Effector memory CD4-positive, alpha-beta T cell (primary cell): ENCODE results near the gene ATP1A3.

Experiments used
- DNase-seq, 3 donors: peaks; one replicate each; pipeline ENCODE4 v3.0.0-alpha.2; 2020
- H3K27ac ChIP-seq: 2 replicates; pipeline ENCODE4 v1.7.0; 2013; ENCODE audit warnings: mild to moderate bottlenecking, low read length, moderate library complexity; ENCODE audit not compliant: insufficient read depth, poor library complexity, severe bottlenecking
- H3K27me3 ChIP-seq: replicated peaks from 2 replicates; pipeline ENCODE4 v1.7.0; 2013; ENCODE audit warnings: mild to moderate bottlenecking, low read length; ENCODE audit not compliant: insufficient read depth, control insufficient read depth, poor library complexity, severe bottlenecking
- H3K36me3 ChIP-seq: 2 replicates; pipeline ENCODE4 v1.7.0; 2013; ENCODE audit warnings: mild to moderate bottlenecking, low read length, moderate library complexity; ENCODE audit not compliant: control insufficient read depth, insufficient read depth
- H3K4me1 ChIP-seq: 2 replicates; pipeline ENCODE4 v1.7.0; 2013; ENCODE audit warnings: low read length, mild to moderate bottlenecking; ENCODE audit not compliant: control insufficient read depth, insufficient read depth, poor library complexity, severe bottlenecking
- H3K4me3 ChIP-seq: 2 replicates; pipeline ENCODE4 v1.7.0; 2013; ENCODE audit warnings: low read length, low read depth, mild to moderate bottlenecking; ENCODE audit not compliant: insufficient read depth, poor library complexity, severe bottlenecking
- H3K9me3 ChIP-seq: 2 replicates; pipeline ENCODE4 v1.7.0; 2013; ENCODE audit warnings: mild to moderate bottlenecking, low read length, moderate library complexity; ENCODE audit not compliant: control insufficient read depth

ATP1A3 gene

DNA sequence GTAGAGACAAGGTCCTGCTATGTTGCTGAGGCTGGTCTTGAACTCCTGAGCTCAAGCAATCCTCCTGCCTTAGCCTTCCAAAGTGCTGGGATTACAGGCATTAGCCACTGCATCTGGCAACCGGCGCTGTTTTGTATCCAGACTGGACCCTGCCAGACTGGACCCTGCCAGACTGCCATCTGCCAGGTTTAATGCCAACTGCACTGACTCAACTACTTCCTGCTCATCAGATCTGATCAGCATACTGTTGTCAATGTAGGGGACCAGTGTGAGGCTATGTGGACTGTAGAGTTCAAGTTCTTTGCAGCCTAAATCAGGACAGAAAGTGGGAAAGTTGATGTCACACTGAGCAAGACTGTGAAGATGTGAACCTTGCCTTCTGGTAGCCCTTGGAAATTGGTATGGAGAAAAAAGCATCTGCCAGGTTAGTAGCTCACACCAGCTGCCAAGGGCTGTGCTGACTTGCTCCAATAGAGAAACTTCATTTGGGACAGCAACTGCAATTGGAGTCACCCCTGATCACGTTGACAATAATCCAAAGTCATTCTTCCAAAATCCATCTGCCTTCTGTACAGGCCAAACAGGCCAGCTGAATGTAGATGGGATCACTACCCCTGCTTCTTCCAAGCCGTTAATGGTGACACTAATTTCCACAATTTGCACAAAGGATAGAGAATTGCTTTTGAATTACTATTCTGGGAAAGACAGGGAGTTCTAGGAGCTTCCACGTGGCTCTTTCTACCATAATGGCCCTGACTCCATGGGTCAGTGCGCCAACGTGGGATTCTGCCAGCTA lies 36.8 kb upstream of the ATP1A3 start:
- no peak for DNase-seq

DNA sequence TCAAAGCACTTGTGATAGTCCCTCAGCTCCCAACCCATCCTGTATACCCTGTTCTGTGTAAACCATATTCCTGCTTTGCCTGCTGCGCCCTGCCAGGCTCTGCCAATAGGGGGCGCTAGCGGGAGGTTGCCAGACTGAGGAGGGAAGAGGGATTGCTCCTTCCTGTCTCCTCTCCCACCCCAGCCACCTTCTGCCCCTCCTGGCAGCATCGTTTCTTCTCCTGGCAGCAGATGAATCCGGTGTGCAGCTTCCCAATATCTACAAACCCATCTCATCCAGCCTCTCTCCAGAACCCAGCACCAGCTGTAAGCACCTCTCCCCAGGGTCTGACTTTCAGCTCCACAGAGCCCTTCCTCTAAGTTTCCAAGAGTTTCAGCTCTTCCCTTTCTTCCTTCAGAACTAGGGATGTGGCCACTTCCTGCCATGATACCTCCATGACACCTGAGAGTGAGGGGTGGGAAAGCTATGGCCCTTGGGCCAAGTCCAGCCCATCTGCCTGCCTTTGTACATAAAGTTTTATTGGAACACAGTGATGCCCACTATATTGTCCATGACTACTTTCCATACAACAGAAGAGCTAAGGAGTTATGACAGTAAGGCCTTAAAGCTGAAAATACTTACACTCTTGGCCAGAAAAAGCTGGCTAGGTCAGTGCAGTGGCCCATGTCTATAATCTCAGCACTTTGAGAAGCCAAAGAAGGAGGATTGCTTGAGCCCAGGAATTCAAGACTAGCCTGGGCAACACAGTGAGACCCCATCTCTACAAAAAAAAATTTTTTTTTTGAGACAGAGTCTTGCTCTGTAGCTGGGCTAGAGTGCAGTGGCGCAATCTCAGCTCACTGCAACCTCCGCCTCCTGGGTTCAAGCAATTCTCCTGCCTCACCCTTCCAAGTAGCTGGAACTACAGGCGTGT lies 34.5 kb upstream of the ATP1A3 start:
- DNase-seq: no peak
- H3K9me3 ChIP-seq: no peaks in the 10 kb centered on the region

More for the DNA sequence above, 36.8 kb upstream of the ATP1A3 start:
- Histone ChIP-seq H3K9me3 (no peaks in the 10 kb centered on the region), H3K4me3 (no peak overlapping the region), H3K27me3 (no peaks in the 10 kb centered on the region), H3K36me3 (no peaks in the 10 kb centered on the region), H3K27ac (no peak overlapping the region), H3K4me1 (no peaks in the 10 kb centered on the region)

DNA sequence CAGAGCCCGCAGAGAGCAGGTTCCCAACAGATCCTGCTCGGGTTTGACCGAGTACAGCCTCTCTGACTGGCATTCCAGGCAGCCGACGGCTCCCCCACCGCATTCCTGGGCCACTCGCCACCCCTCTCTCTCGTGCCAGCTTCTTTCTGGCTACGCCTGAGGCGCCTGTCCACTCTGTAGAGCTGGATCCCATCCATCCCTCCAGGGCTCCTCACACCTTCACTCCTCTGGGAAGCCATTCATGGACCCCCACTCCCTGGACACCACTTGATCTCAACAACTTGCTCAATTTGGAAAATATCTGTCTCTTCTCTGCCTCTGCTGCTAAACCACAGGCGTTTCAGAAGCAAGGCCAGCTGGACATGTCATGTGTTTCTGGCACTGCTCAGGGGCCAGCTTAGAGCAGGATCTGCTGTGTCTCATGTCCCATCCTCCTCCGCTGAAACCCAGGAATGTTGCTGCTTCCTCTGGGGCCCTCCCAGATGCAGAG lies 30.6 kb upstream of the ATP1A3 start:
- Histone ChIP-seq H3K36me3 (no peaks in the 10 kb centered on the region), H3K4me1 (no peaks in the 10 kb centered on the region), H3K4me3 (no peak overlapping the region), H3K27ac (no peak overlapping the region), H3K9me3 (no peaks in the 10 kb centered on the region), H3K27me3 (no peaks in the 10 kb centered on the region)
- no peak for DNase-seq

More for the DNA sequence above, 34.5 kb upstream of the ATP1A3 start:
- Histone ChIP-seq H3K4me3 (no peak overlapping the region), H3K36me3 (no peaks in the 10 kb centered on the region), H3K27me3 (no peaks in the 10 kb centered on the region), H3K4me1 (no peaks in the 10 kb centered on the region), H3K27ac (no peak overlapping the region)

DNA sequence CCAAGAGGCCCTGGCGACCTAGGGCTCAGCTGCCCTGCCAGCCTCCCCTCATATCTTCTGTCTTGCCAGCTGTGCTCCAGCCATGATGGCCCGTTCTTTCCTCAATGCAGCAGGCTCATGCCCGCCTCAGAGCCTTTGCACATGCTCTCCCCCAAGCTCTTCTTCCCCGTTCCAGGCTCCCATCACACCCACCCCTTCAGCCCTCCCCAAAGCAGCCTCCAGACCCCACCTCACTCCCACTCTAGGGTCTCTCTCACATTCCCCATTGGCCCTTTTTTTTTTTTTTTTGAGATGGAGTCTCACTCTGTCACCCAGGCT lies 29.9 kb upstream of the ATP1A3 start:
- Histone ChIP-seq H3K27ac (no peak overlapping the region), H3K4me1 (no peaks in the 10 kb centered on the region), H3K4me3 (no peak overlapping the region), H3K27me3 (no peaks in the 10 kb centered on the region), H3K36me3 (no peaks in the 10 kb centered on the region), H3K9me3 (no peaks in the 10 kb centered on the region)
- no peak for DNase-seq

DNA sequence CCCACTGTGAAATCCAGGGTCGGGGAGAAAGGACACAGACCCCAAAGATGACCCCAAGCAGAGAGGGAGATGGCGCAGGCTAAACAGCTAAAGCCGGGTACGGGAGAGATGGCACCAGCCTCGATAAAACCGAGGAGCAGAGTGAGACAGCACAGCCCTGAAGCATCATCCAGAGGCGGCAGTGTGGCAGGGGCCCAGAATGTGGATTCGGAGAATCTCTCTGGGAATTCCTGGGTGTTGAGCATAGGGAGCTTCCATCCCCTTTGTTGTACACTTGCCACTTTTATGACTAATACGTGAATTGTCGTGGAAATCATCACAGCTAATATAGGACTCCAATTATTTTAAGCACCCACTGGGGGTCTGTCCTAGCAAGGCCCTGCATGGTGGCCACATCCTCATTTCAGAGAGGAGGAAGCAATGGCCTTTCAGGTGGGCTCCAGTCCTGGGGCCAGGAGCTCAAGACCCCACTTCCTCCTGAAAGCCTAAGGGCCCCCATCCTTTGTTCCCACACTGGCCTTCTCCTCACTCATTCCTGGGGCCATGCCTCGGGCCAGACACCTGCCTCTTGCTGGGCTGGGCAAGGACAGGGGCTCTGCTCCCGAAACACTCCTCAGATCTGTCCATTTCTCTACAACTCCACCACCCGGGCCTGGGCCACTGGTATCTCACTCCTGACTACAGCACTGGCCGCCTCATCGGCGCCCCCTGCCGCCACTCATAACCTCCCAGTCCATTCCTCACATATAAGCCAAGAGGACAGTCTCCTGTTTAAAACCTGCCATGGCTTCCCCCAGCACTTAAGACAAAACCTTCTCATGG lies 29.3 kb upstream of the ATP1A3 start:
- H3K4me3 ChIP-seq: no peak overlapping the region
- H3K36me3 ChIP-seq: no peaks in the 10 kb centered on the region
- no peak overlapping the region for H3K27ac ChIP-seq
- no peaks in the 10 kb centered on the region for H3K9me3 ChIP-seq
- H3K4me1 ChIP-seq: no peaks in the 10 kb centered on the region
- no peak for DNase-seq
- no peaks in the 10 kb centered on the region for H3K27me3 ChIP-seq

DNA sequence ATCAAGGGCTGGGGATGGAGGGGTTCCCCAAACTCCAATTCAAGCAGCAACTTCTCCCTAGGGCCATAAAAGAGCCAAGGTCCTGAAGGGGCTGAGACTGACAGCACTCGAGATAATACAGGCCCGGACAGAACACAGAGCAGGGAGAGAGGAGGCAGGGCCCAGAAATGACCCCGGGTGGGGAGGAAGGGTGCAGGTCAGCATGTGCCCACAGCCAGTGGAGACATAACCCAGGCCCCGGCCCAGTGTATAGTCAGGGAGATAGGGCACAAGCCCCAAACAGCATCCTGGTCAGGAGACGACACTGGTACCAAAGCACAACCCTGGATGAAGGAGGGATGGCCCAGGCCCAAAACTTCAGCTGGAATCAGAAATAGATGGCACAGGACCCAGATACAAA lies 28.6 kb upstream of the ATP1A3 start:
- H3K27ac ChIP-seq: no peak overlapping the region
- no peak overlapping the region for H3K4me3 ChIP-seq
- H3K36me3 ChIP-seq: no peaks in the 10 kb centered on the region
- no peaks in the 10 kb centered on the region for H3K9me3 ChIP-seq
- H3K27me3 ChIP-seq: no peaks in the 10 kb centered on the region
- no peaks in the 10 kb centered on the region for H3K4me1 ChIP-seq
- no peak for DNase-seq

DNA sequence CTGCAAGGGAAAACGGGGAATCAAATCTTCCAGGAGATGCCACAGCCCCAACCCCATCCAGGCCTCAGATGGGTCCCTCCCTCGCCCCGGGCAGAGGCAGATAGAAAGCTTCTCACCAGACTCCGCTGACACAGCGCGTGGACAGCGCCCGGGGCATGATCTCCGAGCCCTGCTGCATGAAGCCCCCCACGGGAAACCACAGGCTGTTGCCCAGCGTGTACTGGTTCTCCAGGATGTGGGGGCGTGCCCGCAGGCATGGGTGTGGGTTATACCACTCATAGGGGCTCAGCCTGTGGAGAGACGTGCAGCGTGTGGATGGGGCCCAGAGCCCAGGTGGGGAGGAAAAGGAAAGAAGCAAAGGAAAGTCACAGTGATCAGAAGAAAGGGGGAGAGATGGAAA lies 27.2 kb upstream of the ATP1A3 start:
- H3K4me1 ChIP-seq: no peaks in the 10 kb centered on the region
- H3K27ac ChIP-seq: no peak overlapping the region
- no peak overlapping the region for H3K4me3 ChIP-seq
- DNase-seq: no peak
- no peaks in the 10 kb centered on the region for H3K36me3 ChIP-seq
- no peaks in the 10 kb centered on the region for H3K9me3 ChIP-seq
- no peaks in the 10 kb centered on the region for H3K27me3 ChIP-seq

DNA sequence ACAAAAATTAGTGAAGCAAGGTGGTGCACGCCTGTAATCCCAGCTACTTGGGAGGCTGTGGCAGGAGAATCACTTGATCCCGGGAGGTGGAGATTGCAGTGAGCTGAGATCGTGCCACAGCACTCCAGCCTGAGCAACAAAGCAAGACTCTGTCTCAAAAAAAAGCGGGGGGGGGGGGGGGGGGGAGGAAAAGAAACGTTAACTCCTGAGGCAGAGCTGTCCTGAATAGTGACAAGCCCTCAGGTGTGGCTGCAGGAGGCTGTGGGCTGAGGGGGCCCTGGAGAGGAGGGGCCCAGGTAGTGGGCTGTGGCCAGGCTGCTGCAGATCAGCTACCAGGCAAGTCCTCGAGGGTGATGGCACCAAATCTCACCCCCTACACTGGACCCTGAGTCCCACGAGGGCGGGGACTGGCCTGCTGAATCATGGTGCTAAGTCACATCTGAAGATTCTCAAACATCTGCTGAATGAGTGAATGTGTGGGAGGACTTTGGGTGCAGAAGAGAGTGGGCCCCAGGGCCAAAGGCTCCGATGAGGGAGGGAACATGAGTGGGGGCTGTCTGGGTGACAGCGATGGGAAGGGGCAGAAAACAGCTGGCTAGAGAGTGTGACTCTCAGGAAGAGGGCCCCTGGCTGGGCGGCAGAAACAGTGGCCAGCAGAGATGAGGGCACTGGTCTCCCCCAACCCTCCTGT lies 24.6 kb upstream of the ATP1A3 start:
- Histone ChIP-seq H3K4me1 (no peaks in the 10 kb centered on the region), H3K36me3 (no peaks in the 10 kb centered on the region), H3K27me3 (no peaks in the 10 kb centered on the region), H3K4me3 (no peak overlapping the region), H3K9me3 (no peaks in the 10 kb centered on the region), H3K27ac (no peak overlapping the region)
- no peak for DNase-seq

DNA sequence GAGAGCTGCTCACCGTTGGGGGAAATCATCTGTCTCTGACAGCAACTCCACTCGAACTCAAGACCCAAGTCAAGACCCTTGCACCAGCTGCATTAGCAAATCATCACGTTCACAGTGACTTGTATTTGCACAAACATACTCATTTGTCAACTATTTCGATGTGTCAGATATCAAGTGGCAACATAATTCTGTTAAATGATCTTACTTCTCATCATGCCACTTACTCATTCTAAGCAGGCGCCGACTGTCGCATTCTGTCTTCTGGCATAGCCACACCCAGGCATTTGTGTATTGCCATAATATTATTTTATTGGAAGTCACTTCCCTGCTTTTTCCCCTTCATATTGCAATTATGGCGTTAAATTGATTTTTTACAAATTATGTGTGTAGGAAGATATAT lies 23.0 kb upstream of the ATP1A3 start:
- no peak for DNase-seq
- Histone ChIP-seq H3K4me1 (no peaks in the 10 kb centered on the region), H3K4me3 (no peak overlapping the region), H3K36me3 (no peaks in the 10 kb centered on the region), H3K27ac (no peak overlapping the region), H3K27me3 (no peaks in the 10 kb centered on the region), H3K9me3 (no peaks in the 10 kb centered on the region)
